H9 (cell line): ENCODE measurements around the gene ATOSB. TPM values are rescaled to one million over a fixed set of nuclear protein-coding genes. Genes with fewer than 3 reads are reported as not detected.

Experiments used
- DNase-seq: peaks from one replicate; pipeline ENCODE4 v3.0.0-alpha.2; 2017
- H2AFZ ChIP-seq: one replicate; pipeline ENCODE4 v1.6.1; 2013; ENCODE audit warnings: mild to moderate bottlenecking, low read length, control low read depth, moderate library complexity
- H2AK5ac ChIP-seq: 2 replicates; pipeline ENCODE4 v1.6.1; 2013; ENCODE audit warnings: low read length, control low read depth, mixed read lengths; ENCODE audit not compliant: insufficient read length
- H2BK120ac ChIP-seq: one replicate; pipeline ENCODE4 v1.6.1; 2013; ENCODE audit warnings: low read depth, mild to moderate bottlenecking, low read length, control low read depth, inconsistent platforms; ENCODE audit not compliant: poor library complexity, severe bottlenecking
- H2BK12ac ChIP-seq: 2 replicates; pipeline ENCODE4 v1.6.1; 2013; ENCODE audit warnings: low read length, control low read depth, mixed read lengths, low read depth; ENCODE audit not compliant: insufficient read length
- H2BK15ac ChIP-seq: 2 replicates; pipeline ENCODE4 v1.6.1; 2013; ENCODE audit warnings: low read depth, low read length, control low read depth
- H2BK20ac ChIP-seq: one replicate; pipeline ENCODE4 v1.6.1; 2013; ENCODE audit warnings: low read depth, mild to moderate bottlenecking, low read length, control low read depth, inconsistent platforms; ENCODE audit not compliant: poor library complexity, severe bottlenecking
- H2BK5ac ChIP-seq: 2 replicates; pipeline ENCODE4 v1.6.1; 2013; ENCODE audit warnings: low read length, control low read depth, mixed read lengths; ENCODE audit not compliant: insufficient read length
- H3K14ac ChIP-seq: 2 replicates; pipeline ENCODE4 v1.6.1; 2013; ENCODE audit warnings: low read length, control low read depth; ENCODE audit not compliant: insufficient read depth
- H3K18ac ChIP-seq: 2 replicates; pipeline ENCODE4 v1.6.1; 2013; ENCODE audit warnings: low read depth, mild to moderate bottlenecking, mixed read lengths, low read length, control low read depth; ENCODE audit not compliant: insufficient read length
- H3K23ac ChIP-seq: 2 replicates; pipeline ENCODE4 v1.6.1; 2013; ENCODE audit warnings: low read length, control low read depth, mixed read lengths, low read depth; ENCODE audit not compliant: insufficient read length
- H3K23me2 ChIP-seq: 2 replicates; pipeline ENCODE4 v1.6.1; 2013; ENCODE audit warnings: low read depth, mild to moderate bottlenecking, mixed read lengths, low read length, control low read depth; ENCODE audit not compliant: insufficient read length, poor library complexity, severe bottlenecking
- H3K27ac ChIP-seq: 2 replicates; pipeline ENCODE4 v1.5.1; 2013; ENCODE audit warnings: low read length, control low read depth, mixed read lengths, low read depth; ENCODE audit not compliant: insufficient read length
- H3K27me3 ChIP-seq: 2 replicates; pipeline ENCODE4 v1.6.1; 2013; ENCODE audit warnings: low read length, control low read depth, inconsistent platforms; ENCODE audit not compliant: insufficient read depth
- H3K4ac ChIP-seq: 2 replicates; pipeline ENCODE4 v1.6.1; 2013; ENCODE audit warnings: low read depth, mild to moderate bottlenecking, control low read depth, inconsistent platforms, low read length, moderate library complexity
- H3K4me1 ChIP-seq: 2 replicates; pipeline ENCODE4 v1.6.1; 2013; ENCODE audit warnings: low read length, control low read depth, inconsistent platforms; ENCODE audit not compliant: insufficient read depth
- H3K4me2 ChIP-seq: 2 replicates; pipeline ENCODE4 v1.6.1; 2013; ENCODE audit warnings: low read length, control low read depth, mixed read lengths; ENCODE audit not compliant: insufficient read length, insufficient read depth
- H3K56ac ChIP-seq: 2 replicates; pipeline ENCODE4 v1.6.1; 2013; ENCODE audit warnings: low read depth, mild to moderate bottlenecking, mixed read lengths, low read length, control low read depth; ENCODE audit not compliant: insufficient read length
- H3K79me1 ChIP-seq: 2 replicates; pipeline ENCODE4 v1.6.1; 2013; ENCODE audit warnings: low read depth, mild to moderate bottlenecking, moderate library complexity, low read length, control low read depth, inconsistent platforms; ENCODE audit not compliant: insufficient read depth, poor library complexity, severe bottlenecking
- H3K79me2 ChIP-seq: 2 replicates; pipeline ENCODE4 v1.6.1; 2013; ENCODE audit warnings: low read length, control low read depth, inconsistent platforms; ENCODE audit not compliant: insufficient read depth
- H3K9ac ChIP-seq: 2 replicates; pipeline ENCODE4 v1.6.1; 2013; ENCODE audit warnings: low read length, control low read depth, mixed read lengths; ENCODE audit not compliant: insufficient read length; ENCODE audit errors: extremely low read depth
- H3K9me3 ChIP-seq: one replicate; pipeline ENCODE4 v1.6.1; 2013; ENCODE audit warnings: low read depth, low read length, inconsistent platforms; ENCODE audit not compliant: control insufficient read depth
- H3T11ph ChIP-seq: one replicate; pipeline ENCODE4 v1.6.1; 2013; ENCODE audit warnings: mild to moderate bottlenecking, low read length, control low read depth, inconsistent platforms
- H4K20me1 ChIP-seq: one replicate; pipeline ENCODE4 v1.6.1; 2013; ENCODE audit not compliant: control insufficient read depth, insufficient read length, insufficient read depth
- H4K5ac ChIP-seq: 2 replicates; pipeline ENCODE4 v1.6.1; 2013; ENCODE audit warnings: low read depth, mild to moderate bottlenecking, mixed read lengths, low read length, control low read depth; ENCODE audit not compliant: insufficient read length
- H4K8ac ChIP-seq: replicated peaks from 2 replicates; pipeline ENCODE4 v1.6.1; 2013; ENCODE audit warnings: low read length, control low read depth, mixed read lengths, low read depth; ENCODE audit not compliant: insufficient read length
- H4K91ac ChIP-seq: 2 replicates; pipeline ENCODE4 v1.6.1; 2013; ENCODE audit warnings: low read depth, mild to moderate bottlenecking, moderate library complexity, mixed read lengths, low read length, control low read depth; ENCODE audit not compliant: insufficient read length
- H3K27ac Mint-ChIP-seq, 3 experiments: 2 replicates in 2 of 3; 3 replicates in 1 of 3; pipeline ENCODE4 v1.8.0; 2020 to 2021; ENCODE audit warnings: mixed read lengths in 3 of 3, mild to moderate bottlenecking in 1 of 3, moderate library complexity in 1 of 3
- H3K27me3 Mint-ChIP-seq: 2 replicates; pipeline ENCODE4 v1.8.0; 2021; ENCODE audit warnings: low read depth, mild to moderate bottlenecking, moderate library complexity, mixed read lengths
- H3K36me3 Mint-ChIP-seq, 3 experiments: 2 replicates in 2 of 3; 3 replicates in 1 of 3; pipeline ENCODE4 v1.8.0; 2020 to 2021; ENCODE audit warnings: low read depth in 3 of 3, mixed read lengths in 3 of 3; ENCODE audit not compliant: insufficient read depth in 1 of 3
- H3K4me1 Mint-ChIP-seq, 2 experiments: 2 replicates each; pipeline ENCODE4 v1.8.0; 2020; ENCODE audit warnings: mixed read lengths in 2 of 2
- H3K4me3 Mint-ChIP-seq, 2 experiments: 2 replicates in 1 of 2; 3 replicates in 1 of 2; pipeline ENCODE4 v1.8.0; 2020 to 2021; ENCODE audit warnings: mild to moderate bottlenecking in 2 of 2, mixed read lengths in 2 of 2, moderate library complexity in 1 of 2
- H3K9me3 Mint-ChIP-seq, 2 experiments: 2 replicates in 1 of 2; 3 replicates in 1 of 2; pipeline ENCODE4 v1.8.0; 2020; ENCODE audit warnings: mild to moderate bottlenecking in 2 of 2, mixed read lengths in 2 of 2, moderate library complexity in 1 of 2
- CTCF ChIP-seq: fragments of 200-600 bp; sonication (generic); conservative IDR thresholded peaks from 3 replicates; pipeline ENCODE4 v1.8.0; 2021; ENCODE audit warnings: antibody characterized with exemption, mild to moderate bottlenecking
- WGBS: extraction: QIAGEN DNeasy Blood & Tissue Kit; methylation state at CpG from one replicate; pipeline ENCODE4 v1.1.7; 2013; ENCODE audit warnings: missing lambda C conversion rate, low lambda C conversion rate, mixed read lengths; ENCODE audit not compliant: insufficient read length; ENCODE audit errors: extremely low coverage; 5-methylcytosine and 5-hydroxymethylcytosine counted together
- total RNA-seq: library from RNA; stranded (reverse); gene quantifications from 2 replicates; pipeline ENCODE4 v1.2.1, GENCODE V29; 2021

ATOSB gene
- total RNA-seq, 1 experiment from 2014 or later, result 5.6 TPM

DNA sequence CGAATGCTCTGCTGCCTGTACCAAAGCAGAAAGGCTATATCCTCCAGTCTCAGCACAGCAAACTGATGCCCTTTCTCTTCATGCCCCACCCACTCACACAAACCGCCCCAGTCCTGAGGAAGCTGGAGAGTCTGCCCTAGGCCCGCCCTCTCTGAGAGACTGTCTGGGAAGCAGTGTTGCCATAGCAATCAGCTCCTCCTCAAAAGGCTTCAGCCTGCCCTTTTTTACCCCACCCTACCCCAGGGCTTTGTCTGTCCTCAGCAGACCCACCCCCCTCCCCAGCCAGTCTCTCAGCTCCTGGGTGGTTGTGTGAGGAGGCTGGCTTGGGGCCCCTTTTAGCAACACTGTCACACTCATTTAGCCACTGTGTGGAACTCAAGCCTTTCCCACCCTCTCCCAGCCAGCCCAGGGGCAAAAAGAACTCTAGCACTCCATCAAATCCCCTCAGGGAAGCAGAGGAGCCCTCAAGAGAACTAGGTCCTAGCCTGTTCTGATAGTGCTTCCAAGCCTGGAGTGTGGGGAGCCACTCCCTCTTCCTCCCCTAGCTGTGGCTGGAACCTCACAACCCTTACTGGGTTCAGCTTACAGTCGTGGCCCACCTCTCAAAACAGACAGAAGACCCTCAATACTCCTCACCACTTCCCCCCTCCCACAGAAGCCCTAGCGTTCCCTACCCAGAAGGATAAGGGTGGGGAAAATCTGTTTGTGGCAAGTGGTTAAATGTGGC lies 1.4 kb downstream of the ATOSB start:
- Mint-ChIP-seq H3K9me3 (no peaks in the 10 kb centered on the region), H3K36me3 (no peaks in the 10 kb centered on the region), H3K27ac (peak overlapping the region; percentile 80 to 97 (median 92)), H3K4me3 (peak overlapping the region; percentile 87 to 94), H3K27me3 (0 out of 2 replicates have a peak, but pooled peaks cover 4% of the 10 kb centered on the region), H3K4me1 (peaks cover 44 to 46% of the 10 kb centered on the region in 2 experiments)
- Histone ChIP-seq H2BK5ac (no peak overlapping the region), H3K4me1 (peaks cover 2% of the 10 kb centered on the region; the same call in 1 of the 2 replicates), H3K27me3 (no peaks in the 10 kb centered on the region), H4K5ac (no peak overlapping the region), H3K9ac (no peak overlapping the region), H3T11ph (no peak overlapping the region), H2AFZ (no peak overlapping the region), H3K27ac (peak overlapping the region; percentile 6), H3K23ac (no peak overlapping the region), H3K79me2 (no peaks in the 10 kb centered on the region), H3K18ac (peak overlapping the region; percentile 63), H3K9me3 (no peaks in the 10 kb centered on the region), H4K91ac (no peak overlapping the region), H2BK120ac (no peak overlapping the region), H2BK15ac (no peak overlapping the region), H3K4me2 (peak overlapping the region; percentile 89), H3K4ac (no peak overlapping the region), H4K20me1 (no peaks in the 10 kb centered on the region), H2AK5ac (no peak overlapping the region), H3K56ac (no peak overlapping the region), H2BK12ac (no peak overlapping the region), H4K8ac (no peak overlapping the region), H2BK20ac (no peak overlapping the region), H3K79me1 (no peaks in the 10 kb centered on the region), H3K23me2 (peaks cover 19% of the 10 kb centered on the region), H3K14ac (no peak overlapping the region; the same call in 1 of the 2 replicates)
- WGBS, result no CpG with 5 or more reads among the region's 5 CpGs
- DNase-seq, result peak; percentile 98
- TF ChIP-seq CTCF, result no peak
